GM23248 (cell line): ENCODE data around the gene GALNT12.

ENCODE experiments used
- EZH2 ChIP-seq: fragments of 200-600 bp; sonication (generic); IDR thresholded peaks from 2 replicates; pipeline ENCODE4 v1.6.1; 2018; ENCODE audit warnings: antibody characterized with exemption, mild to moderate bottlenecking; ENCODE audit not compliant: insufficient read depth, poor library complexity, severe bottlenecking
- EZH2phosphoT487 ChIP-seq: fragments of 200-600 bp; sonication (generic); IDR thresholded peaks from 2 replicates; pipeline ENCODE4 v1.6.1; 2018; ENCODE audit warnings: antibody characterized with exemption, moderate library complexity, mild to moderate bottlenecking, low read depth; ENCODE audit not compliant: insufficient read depth

GRCh38 chr9:98846081-98846480 lies 38.6 kb downstream of the GALNT12 start:
- TF ChIP-seq EZH2 (no peak), EZH2phosphoT487 (no peak)
